HepG2 (cell line): ENCODE data around the gene COQ4. TPM values are rescaled to one million over a fixed set of nuclear protein-coding genes. Genes with fewer than 3 reads are reported as not detected.

Experiments used
- ATAC-seq: fragments of 200-7000 bp; cut with Tn5 transposase; 3 replicates; pipeline ENCODE4 v1.9.1; 2020; ENCODE audit warnings: mild to moderate bottlenecking, moderate library complexity
- BruUV-seq: library from RNA; stranded (reverse); fragments of 400-500 nt; replicated peaks from 2 replicates; lab custom pipeline; 2021; lab: Mats Ljungman, UMichigan
- CTCF ChIA-PET: fragments of 300-600 bp; formaldehyde crosslinking; extraction: SDS; loops from one replicate; lab custom pipeline; 2021; ENCODE audit warnings: low total read pairs, inconsistent platforms, low intra/inter-chr PET ratio; lab: Yijun Ruan, JAX
- POLR2A ChIA-PET: fragments of 350-600 bp; sonication (Branson Sonifier 250); formaldehyde crosslinking; loops from one replicate; lab custom pipeline; 2020; ENCODE audit warnings: antibody characterized with exemption, inconsistent platforms; lab: Yijun Ruan, JAX
- DNase-seq: peaks from one replicate; pipeline ENCODE4 v3.0.0-alpha.2; 2015; ENCODE audit warnings: low spot score
- FAIRE-seq: peaks from 3 replicates; lab custom pipeline; 2011; peaks lifted over from hg19 to GRCh38; lab: Jason Lieb, UNC
- H2AFZ ChIP-seq: one replicate; pipeline ENCODE4 v1.6.1; 2011; ENCODE audit warnings: low read length, inconsistent platforms
- H3K27ac ChIP-seq: fragments of 300-600 bp; 3 replicates; pipeline ENCODE4 v1.8.0; 2011; ENCODE audit warnings: mixed run types, mild to moderate bottlenecking, mixed read lengths, low read length, inconsistent platforms; ENCODE audit not compliant: insufficient read depth; ENCODE audit errors: extremely low read length
- H3K27me3 ChIP-seq, 2 experiments: fragments of 200-600 bp in 1 of 2; 2 replicates in 1 of 2; 3 replicates in 1 of 2; pipeline versions ENCODE4 v1.6.0 to v1.8.0; 2011; ENCODE audit warnings: low read length in 2 of 2, mild to moderate bottlenecking in 2 of 2, moderate library complexity in 2 of 2, inconsistent platforms in 1 of 2; ENCODE audit not compliant: insufficient read depth in 2 of 2, control insufficient read depth in 1 of 2
- H3K36me3 ChIP-seq, 2 experiments: fragments of 200-600 bp in 1 of 2; replicated peaks in 1 of 2; 2 replicates in 1 of 2; 3 replicates in 1 of 2; pipeline versions ENCODE4 v1.5.1 to v1.8.0; 2011; ENCODE audit warnings: low read length in 2 of 2, inconsistent platforms in 1 of 2; ENCODE audit not compliant: insufficient read depth in 2 of 2, control insufficient read depth in 1 of 2
- H3K4me1 ChIP-seq: 2 replicates; pipeline ENCODE4 v1.5.1; 2012; ENCODE audit warnings: low read length, inconsistent platforms; ENCODE audit not compliant: insufficient read depth
- H3K4me2 ChIP-seq: 2 replicates; pipeline ENCODE4 v1.6.0; 2011; ENCODE audit warnings: low read depth, low read length, inconsistent platforms
- H3K4me3 ChIP-seq, 3 experiments: fragments of 200-600 bp in 1 of 3; sonication (generic), shearing (Covaris generic) in 1 of 3; replicated peaks in 1 of 3; 2 replicates each; pipeline ENCODE4 v1.5.1; 2011 to 2016; ENCODE audit warnings: low read length in 3 of 3, inconsistent platforms in 2 of 3, low read depth in 2 of 3, mild to moderate bottlenecking in 2 of 3, control low read depth in 1 of 3, mixed read lengths in 1 of 3; ENCODE audit not compliant: insufficient read depth in 1 of 3
- H3K79me2 ChIP-seq: one replicate; pipeline ENCODE4 v1.6.1; 2011; ENCODE audit warnings: low read length, inconsistent platforms; ENCODE audit not compliant: insufficient read depth
- H3K9ac ChIP-seq: 2 replicates; pipeline ENCODE4 v1.6.0; 2011; ENCODE audit warnings: mild to moderate bottlenecking, low read depth, low read length, inconsistent platforms; ENCODE audit not compliant: insufficient read depth
- H3K9me3 ChIP-seq: 2 replicates; pipeline ENCODE4 v1.5.1; 2012; ENCODE audit warnings: mild to moderate bottlenecking, low read length
- H4K20me1 ChIP-seq: 2 replicates; pipeline ENCODE4 v1.6.0; 2011; ENCODE audit warnings: inconsistent platforms, mild to moderate bottlenecking, low read length, moderate library complexity; ENCODE audit not compliant: insufficient read depth
- HDAC2 ChIP-seq: sonication (generic); formaldehyde crosslinking; IDR thresholded peaks from 2 replicates; pipeline ENCODE4 v1.4.0; 2020; ENCODE audit warnings: missing genetic modification reagents
- HNF4G ChIP-seq, 2 experiments: sonication (generic) in 1 of 2; formaldehyde crosslinking in 1 of 2; IDR thresholded peaks; 2 replicates each; pipeline versions ENCODE4 v1.4.0 to v1.6.1; 2011 to 2020; ENCODE audit warnings: borderline replicate concordance in 2 of 2, low read depth in 2 of 2, mild to moderate bottlenecking in 2 of 2, low read length in 1 of 2, missing genetic modification reagents in 1 of 2, moderate library complexity in 1 of 2
- IKZF1 ChIP-seq: fragments of 450-650 bp; IDR thresholded peaks from 2 replicates; pipeline ENCODE4 v1.7.1; 2016
- MAZ ChIP-seq, 2 experiments: sonication (generic) in 1 of 2; formaldehyde crosslinking in 1 of 2; IDR thresholded peaks; 2 replicates each; pipeline versions ENCODE4 v1.5.0 to v1.6.1; 2012 to 2020; ENCODE audit warnings: low read depth in 2 of 2, mild to moderate bottlenecking in 2 of 2, borderline replicate concordance in 1 of 2, improper control_type of control experiment in 1 of 2, low read length in 1 of 2, missing genetic modification reagents in 1 of 2, moderate library complexity in 1 of 2
- NFYC ChIP-seq: IDR thresholded peaks from 2 replicates; pipeline ENCODE4 v1.6.1; 2016; ENCODE audit warnings: missing genetic modification reagents, missing compliant biosample characterization
- POLR2A ChIP-seq, 2 experiments: IDR thresholded peaks; 2 replicates each; pipeline ENCODE4 v1.6.1; 2011; ENCODE audit warnings: low read depth in 2 of 2, low read length in 2 of 2, mild to moderate bottlenecking in 1 of 2, moderate library complexity in 1 of 2; ENCODE audit not compliant: insufficient read depth in 1 of 2
- SCMH1 ChIP-seq: sonication (generic); formaldehyde crosslinking; IDR thresholded peaks from 2 replicates; pipeline ENCODE4 v1.9.0; 2021; ENCODE audit warnings: missing genetic modification reagents, mild to moderate bottlenecking, borderline replicate concordance
- TBL1XR1 ChIP-seq: fragments of 150-350 bp; IDR thresholded peaks from 2 replicates; pipeline ENCODE4 v1.6.1; 2014; ENCODE audit warnings: borderline replicate concordance, low read length; ENCODE audit not compliant: partially characterized antibody
- TBX2 ChIP-seq: sonication (generic); formaldehyde crosslinking; IDR thresholded peaks from 2 replicates; pipeline ENCODE4 v1.5.0; 2020; ENCODE audit warnings: missing genetic modification reagents, mild to moderate bottlenecking, borderline replicate concordance
- TBX3 ChIP-seq: fragments of 450-650 bp; IDR thresholded peaks from 2 replicates; pipeline ENCODE4 v1.6.1; 2017; ENCODE audit warnings: antibody characterized with exemption, mild to moderate bottlenecking, inconsistent platforms, borderline replicate concordance
- U2AF2 ChIP-seq: fragments of 200-400 bp; formaldehyde crosslinking; IDR thresholded peaks from 2 replicates; pipeline ENCODE4 v1.6.1; 2017; ENCODE audit warnings: low read depth, mild to moderate bottlenecking, low read length
- ZIK1 ChIP-seq: sonication (generic); formaldehyde crosslinking; IDR thresholded peaks from 2 replicates; pipeline ENCODE4 v1.5.0; 2020; ENCODE audit warnings: mild to moderate bottlenecking, low read depth, missing genetic modification reagents, borderline replicate concordance
- ZNF34 ChIP-seq: sonication (generic); formaldehyde crosslinking; IDR thresholded peaks from 2 replicates; pipeline ENCODE4 v1.4.0; 2020; ENCODE audit warnings: mild to moderate bottlenecking, missing genetic modification reagents, borderline replicate concordance
- ZNF441 ChIP-seq: sonication (generic); formaldehyde crosslinking; IDR thresholded peaks from 2 replicates; pipeline ENCODE4 v1.7.0; 2021; ENCODE audit warnings: missing genetic modification reagents, borderline replicate concordance
- ZNF607 ChIP-seq: sonication (generic); formaldehyde crosslinking; IDR thresholded peaks from 2 replicates; pipeline ENCODE4 v1.5.1; 2020; ENCODE audit warnings: missing genetic modification reagents, mild to moderate bottlenecking, borderline replicate concordance
- ZNF800 ChIP-seq: sonication (generic); formaldehyde crosslinking; IDR thresholded peaks from 2 replicates; pipeline ENCODE4 v1.4.0; 2020; ENCODE audit warnings: missing genetic modification reagents
- WGBS: methylation state at CpG from one replicate; pipeline ENCODE4 v1.1.6; 2017; ENCODE audit warnings: low lambda C conversion rate; 5-methylcytosine and 5-hydroxymethylcytosine counted together
- in situ Hi-C: cut with HindIII; loops from 2 replicates; pipeline ENCODE4 v1.10.0; 2017; ENCODE audit warnings: low pct_unique_long_range_greater_than_20kb; ENCODE audit not compliant: extremely low pct_ligation_motif_present
- intact Hi-C: fragments of 100-400 bp; cut with micrococcal nuclease; formaldehyde crosslinking; loops from one replicate; pipeline ENCODE4 v1.10.0; 2022; ENCODE audit not compliant: unreplicated experiment
- polyA plus RNA-seq, 8 experiments: library from polyadenylated mRNA; depleted of rRNA in 3 of 8; stranded (reverse) in 7 of 8; unstranded in 1 of 8; fragments of >200 nt; fragmentation: Illumina TruSeq in 4 of 8; extraction: Trizol in 4 of 8; gene quantifications; 2 replicates each; pipeline versions ENCODE4 v1.2.1 to v1.2.3, GENCODE V29; 2011 to 2016; ENCODE audit warnings: low read depth in 4 of 8, missing spikeins in 1 of 8, mixed read lengths in 1 of 8; ENCODE audit not compliant: insufficient read depth in 1 of 8
- total RNA-seq, 5 experiments: library from RNA; depleted of rRNA; stranded (reverse); fragments of >200 nt; fragmentation: Illumina TruSeq; extraction: Trizol; gene quantifications; 2 replicates each; pipeline ENCODE4 v1.2.3, GENCODE V29; 2016; ENCODE audit warnings: low read depth in 1 of 5
- TF ChIP-seq, protein P1 (sequence below): sonication (generic); formaldehyde crosslinking; IDR thresholded peaks from 2 replicates; pipeline ENCODE4 v1.8.0; 2022; ENCODE audit warnings: missing genetic modification reagents, mild to moderate bottlenecking, borderline replicate concordance
- TF ChIP-seq, protein P2 (sequence below): sonication (generic); formaldehyde crosslinking; IDR thresholded peaks from 2 replicates; pipeline ENCODE4 v1.4.0; 2020; ENCODE audit warnings: mild to moderate bottlenecking, missing genetic modification reagents, borderline replicate concordance

Gene COQ4
- total and polyA plus RNA-seq, 2 of the 13 experiments (the other 11 are each of a cell fraction or from before 2014, with no cell fraction given) = 26.1 to 36.0 TPM

- ATAC-seq (no peak), DNase-seq (no peak), FAIRE-seq (no peak)
- H3K9ac ChIP-seq = no peak overlapping the region
- H2AFZ ChIP-seq = no peak overlapping the region
- peaks cover 5% of the 10 kb centered on the region for H3K79me2 ChIP-seq
- H3K27ac ChIP-seq = no peak overlapping the region
- H3K4me2 ChIP-seq = no peak overlapping the region
- peaks cover 7% of the 10 kb centered on the region for H3K4me1 ChIP-seq
- ChIA-PET CTCF (no interaction called here), POLR2A (no interaction called here)
- H3K4me3 ChIP-seq = no peak overlapping the region
- H3K9me3 ChIP-seq = no peaks in the 10 kb centered on the region
- no peaks in the 10 kb centered on the region for H3K27me3 ChIP-seq
- no peaks in the 10 kb centered on the region for H4K20me1 ChIP-seq
- no peak for TF ChIP-seq TBX3
- TF ChIP-seq TBL1XR1 = no peak
- no peak for TF ChIP-seq U2AF2
- TF ChIP-seq ZNF607 (CRISPR knock-in tag) = no peak
- no peak for TF ChIP-seq IKZF1
- TF ChIP-seq ZIK1 (CRISPR knock-in tag) = no peak
- no peak for TF ChIP-seq ZNF441 (CRISPR knock-in tag)
- TF ChIP-seq, protein P1, sequence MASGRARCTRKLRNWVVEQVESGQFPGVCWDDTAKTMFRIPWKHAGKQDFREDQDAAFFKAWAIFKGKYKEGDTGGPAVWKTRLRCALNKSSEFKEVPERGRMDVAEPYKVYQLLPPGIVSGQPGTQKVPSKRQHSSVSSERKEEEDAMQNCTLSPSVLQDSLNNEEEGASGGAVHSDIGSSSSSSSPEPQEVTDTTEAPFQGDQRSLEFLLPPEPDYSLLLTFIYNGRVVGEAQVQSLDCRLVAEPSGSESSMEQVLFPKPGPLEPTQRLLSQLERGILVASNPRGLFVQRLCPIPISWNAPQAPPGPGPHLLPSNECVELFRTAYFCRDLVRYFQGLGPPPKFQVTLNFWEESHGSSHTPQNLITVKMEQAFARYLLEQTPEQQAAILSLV (CRISPR knock-in tag) = no peak
- TF ChIP-seq ZNF34 (CRISPR knock-in tag) = no peak
- TF ChIP-seq HNF4G (IDR thresholded peaks at IDR 0.05; ENCODE audit: borderline replicate concordance, low read depth, low read length) = no peak
- no peak for TF ChIP-seq HNF4G (CRISPR knock-in tag; IDR thresholded peaks at IDR 0.05; ENCODE audit: borderline replicate concordance, low read depth)
- no peak for TF ChIP-seq ZNF800 (CRISPR knock-in tag)
- TF ChIP-seq TBX2 (CRISPR knock-in tag) = no peak
- no peak for TF ChIP-seq NFYC (CRISPR knock-in tag)
- TF ChIP-seq HDAC2 (CRISPR knock-in tag) = no peak
- TF ChIP-seq, protein P2, sequence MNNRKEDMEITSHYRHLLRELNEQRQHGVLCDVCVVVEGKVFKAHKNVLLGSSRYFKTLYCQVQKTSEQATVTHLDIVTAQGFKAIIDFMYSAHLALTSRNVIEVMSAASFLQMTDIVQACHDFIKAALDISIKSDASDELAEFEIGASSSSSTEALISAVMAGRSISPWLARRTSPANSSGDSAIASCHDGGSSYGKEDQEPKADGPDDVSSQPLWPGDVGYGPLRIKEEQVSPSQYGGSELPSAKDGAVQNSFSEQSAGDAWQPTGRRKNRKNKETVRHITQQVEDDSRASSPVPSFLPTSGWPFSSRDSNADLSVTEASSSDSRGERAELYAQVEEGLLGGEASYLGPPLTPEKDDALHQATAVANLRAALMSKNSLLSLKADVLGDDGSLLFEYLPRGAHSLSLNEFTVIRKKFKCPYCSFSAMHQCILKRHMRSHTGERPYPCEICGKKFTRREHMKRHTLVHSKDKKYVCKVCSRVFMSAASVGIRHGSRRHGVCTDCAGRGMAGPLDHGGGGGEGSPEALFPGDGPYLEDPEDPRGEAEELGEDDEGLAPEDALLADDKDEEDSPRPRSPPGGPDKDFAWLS (CRISPR knock-in tag) = no peak
- TF ChIP-seq SCMH1 (CRISPR knock-in tag) = no peak
- TF ChIP-seq MAZ (IDR thresholded peaks at IDR 0.05; ENCODE audit: borderline replicate concordance, low read depth, low read length) = no peak
- TF ChIP-seq MAZ (CRISPR knock-in tag; IDR thresholded peaks at IDR 0.05; ENCODE audit: low read depth) = no peak
- no peak for TF ChIP-seq POLR2A (IDR thresholded peaks at IDR 0.05; ENCODE audit: insufficient read depth in 1 of 2, low read depth in 2 of 2, low read length in 2 of 2)
- in situ Hi-C loops = no loop called here
- 96% methylated on average over 7 of the region's 9 CpGs for WGBS
- no TSS peak for BruUV-seq
- intact Hi-C loops = no loop called here
- peaks cover 12 to 42% of the 10 kb centered on the region in 2 experiments; a peak in 4 of 5 replicates for H3K36me3 ChIP-seq
These were observed 6.2 kb upstream of the COQ4 start for GRCh38 chr9:128316421-128316820.
